KOPT-K1 (cell line): ENCODE measurements around the gene SH3BP5.

Source experiments
- H3K27ac ChIP-seq: fragments of 200-600 bp; sonication (generic); 2 replicates; pipeline ENCODE4 v1.5.1; 2016; ENCODE audit warnings: antibody characterized with exemption, mild to moderate bottlenecking, low read depth, low read length; ENCODE audit not compliant: poor library complexity, severe bottlenecking
- H3K36me3 ChIP-seq: fragments of 200-600 bp; sonication (generic); 2 replicates; pipeline ENCODE4 v1.5.1; 2017; ENCODE audit warnings: antibody characterized with exemption, mild to moderate bottlenecking, low read length, moderate library complexity; ENCODE audit not compliant: insufficient read depth
- H3K9me3 ChIP-seq: fragments of 200-600 bp; sonication (generic); 2 replicates; pipeline ENCODE4 v1.5.1; 2017; ENCODE audit warnings: antibody characterized with exemption, low read length, mild to moderate bottlenecking; ENCODE audit not compliant: insufficient read depth, poor library complexity, severe bottlenecking

The SH3BP5 gene

GRCh38 chr3:15287565-15288330 lies 44.6 kb downstream of the SH3BP5 start:
- Histone ChIP-seq H3K36me3 (no peaks in the 10 kb centered on the region), H3K9me3 (no peaks in the 10 kb centered on the region), H3K27ac (no peak overlapping the region)

- H3K9me3 ChIP-seq, result no peaks in the 10 kb centered on the region
- no peaks in the 10 kb centered on the region for H3K36me3 ChIP-seq
- no peak overlapping the region for H3K27ac ChIP-seq
Measured at GRCh38 chr3:15286022-15286421, 46.4 kb downstream of the SH3BP5 start.

- H3K27ac ChIP-seq, result no peak overlapping the region
- H3K9me3 ChIP-seq, result no peaks in the 10 kb centered on the region
- no peaks in the 10 kb centered on the region for H3K36me3 ChIP-seq
Measured at GRCh38 chr3:15284121-15284889, 48.1 kb downstream of the SH3BP5 start.

DNA sequence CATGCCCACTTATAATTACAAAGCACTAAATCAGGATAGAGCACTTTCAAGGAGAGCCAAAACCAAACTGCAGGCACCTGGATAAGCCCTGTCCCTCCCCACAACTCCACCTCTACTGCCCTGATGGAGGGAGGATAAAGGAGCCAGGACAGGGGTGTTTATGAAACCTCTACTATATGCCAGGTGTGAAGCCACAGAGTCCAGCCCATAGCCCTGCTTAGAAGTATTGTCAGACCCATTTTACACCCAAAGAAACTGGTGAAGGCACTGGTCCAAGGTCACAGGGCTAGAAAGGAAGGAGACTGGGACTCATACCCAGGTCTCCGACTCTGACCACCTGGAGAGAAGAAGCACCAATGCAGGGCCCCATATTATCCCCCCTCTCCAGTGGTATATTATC lies 48.7 kb downstream of the SH3BP5 start:
- no peaks in the 10 kb centered on the region for H3K36me3 ChIP-seq
- H3K9me3 ChIP-seq, result no peaks in the 10 kb centered on the region
- no peak overlapping the region for H3K27ac ChIP-seq

- Histone ChIP-seq H3K36me3 (no peaks in the 10 kb centered on the region), H3K9me3 (no peaks in the 10 kb centered on the region), H3K27ac (no peak overlapping the region)
Measured at GRCh38 chr3:15281817-15282216, 50.6 kb downstream of the SH3BP5 start.

- Histone ChIP-seq H3K9me3 (no peaks in the 10 kb centered on the region), H3K36me3 (no peaks in the 10 kb centered on the region), H3K27ac (no peak overlapping the region)
Measured at GRCh38 chr3:15280853-15281532, 51.4 kb downstream of the SH3BP5 start.

GRCh38 chr3:15279671-15280402 lies 52.5 kb downstream of the SH3BP5 start:
- Histone ChIP-seq H3K27ac (no peak overlapping the region), H3K36me3 (no peaks in the 10 kb centered on the region), H3K9me3 (no peaks in the 10 kb centered on the region)

DNA sequence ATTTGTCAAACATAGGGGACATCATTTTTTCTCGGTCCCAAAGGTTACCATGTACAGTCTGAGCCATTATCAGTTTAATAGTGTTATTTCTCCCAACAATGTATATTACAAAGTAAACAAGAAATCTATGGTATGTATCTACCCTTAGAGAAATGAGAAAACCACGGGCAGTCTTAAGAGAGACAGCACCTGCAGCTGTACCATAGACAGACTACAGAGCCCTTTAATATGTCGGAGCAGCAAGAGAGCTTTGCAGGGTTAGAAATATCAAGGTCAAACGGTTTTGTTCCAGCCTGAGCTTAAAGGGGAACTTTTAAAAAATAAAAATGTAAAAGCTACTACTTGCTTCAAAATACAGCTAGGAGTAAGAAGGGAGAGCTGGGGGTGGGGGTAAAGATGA lies 53.2 kb downstream of the SH3BP5 start:
- Histone ChIP-seq H3K36me3 (no peaks in the 10 kb centered on the region), H3K9me3 (no peaks in the 10 kb centered on the region), H3K27ac (no peak overlapping the region)

DNA sequence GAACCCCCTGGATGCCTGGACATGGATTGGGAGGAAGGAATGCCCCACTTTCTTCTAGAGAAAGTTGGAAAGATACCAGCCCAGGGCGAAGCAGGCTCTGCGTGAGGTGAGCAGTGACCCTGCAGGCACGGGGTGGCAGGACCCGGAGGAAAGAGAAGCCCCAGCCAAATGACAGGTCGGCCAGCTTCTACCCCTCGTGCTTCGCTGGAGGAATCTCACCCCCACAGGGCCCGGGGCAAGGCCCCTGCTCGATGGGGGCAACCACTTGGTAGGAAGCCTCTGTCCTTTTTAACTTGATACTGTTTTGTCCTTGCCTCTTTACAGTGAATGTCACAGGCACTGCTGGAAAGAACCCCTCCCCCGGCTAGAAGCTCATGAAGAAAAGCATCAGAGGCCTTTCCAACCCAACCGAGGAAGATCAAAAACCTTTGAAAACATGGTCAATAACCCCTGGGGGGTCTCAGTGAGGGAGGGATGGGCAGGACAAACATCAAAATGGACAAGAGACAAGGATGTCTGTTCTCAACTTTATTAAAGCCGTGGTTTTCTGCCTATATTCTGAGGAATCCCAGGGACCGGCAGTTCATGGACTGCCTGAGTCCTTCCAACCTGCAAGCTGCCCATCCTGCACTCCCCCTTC lies 54.4 kb downstream of the SH3BP5 start:
- Histone ChIP-seq H3K27ac (no peak overlapping the region), H3K9me3 (no peaks in the 10 kb centered on the region), H3K36me3 (no peaks in the 10 kb centered on the region)

DNA sequence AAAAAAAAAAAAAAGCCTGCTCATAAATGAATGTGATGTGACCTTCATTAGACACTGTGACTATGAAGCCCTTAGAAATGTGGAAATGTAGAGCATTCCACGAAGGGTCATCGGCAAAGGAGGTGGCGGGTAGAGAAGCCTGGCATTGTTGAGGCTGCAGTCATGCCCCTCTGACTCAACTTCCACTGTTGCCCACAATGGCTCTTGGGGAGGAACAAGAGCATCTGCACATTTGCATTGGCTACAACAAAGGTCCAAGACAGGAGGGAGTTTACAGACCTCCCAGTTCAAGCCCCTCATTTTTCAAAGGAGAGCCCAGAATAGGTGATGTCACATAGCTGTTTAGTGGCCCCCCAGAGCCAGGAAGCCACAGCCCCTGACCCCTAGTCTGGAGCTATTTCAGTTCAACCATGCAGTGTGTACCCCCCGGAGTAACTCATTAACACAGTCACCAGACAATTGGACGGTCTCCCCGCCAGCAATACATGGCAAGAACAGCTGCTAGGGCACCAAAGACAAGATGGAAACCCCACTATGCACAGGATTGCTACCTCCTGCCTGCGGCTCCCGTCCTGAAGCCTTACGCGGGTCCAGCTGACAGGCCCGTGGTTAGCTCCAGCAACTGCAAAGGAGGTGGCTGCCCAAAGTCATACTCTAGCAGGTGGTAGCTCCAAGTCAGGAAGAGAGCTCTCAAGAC lies 56.2 kb downstream of the SH3BP5 start:
- Histone ChIP-seq H3K36me3 (no peaks in the 10 kb centered on the region), H3K9me3 (no peaks in the 10 kb centered on the region), H3K27ac (no peak overlapping the region)

DNA sequence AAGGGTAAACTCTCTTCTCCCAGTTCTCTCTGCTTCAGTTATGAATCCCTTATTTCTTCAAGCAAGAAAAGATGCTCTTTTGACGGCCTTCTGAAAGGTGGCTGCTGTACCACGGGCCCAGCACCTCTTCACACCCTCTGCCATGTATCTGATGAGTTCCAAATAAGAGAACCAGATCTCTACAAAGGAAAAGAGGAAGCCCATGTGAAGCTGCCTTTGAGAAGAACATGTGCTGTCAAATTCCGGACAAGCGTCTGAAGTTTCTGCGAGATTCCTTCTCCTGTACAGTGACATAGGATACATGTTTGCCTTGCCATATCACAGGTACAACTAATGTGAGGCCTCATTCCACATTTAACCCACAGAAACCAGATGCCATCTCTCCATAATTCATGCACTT lies 59.2 kb downstream of the SH3BP5 start:
- Histone ChIP-seq H3K36me3 (no peaks in the 10 kb centered on the region), H3K27ac (no peak overlapping the region), H3K9me3 (no peaks in the 10 kb centered on the region)

GRCh38 chr3:15272426-15273196 lies 59.8 kb downstream of the SH3BP5 start:
- no peak overlapping the region for H3K27ac ChIP-seq

DNA sequence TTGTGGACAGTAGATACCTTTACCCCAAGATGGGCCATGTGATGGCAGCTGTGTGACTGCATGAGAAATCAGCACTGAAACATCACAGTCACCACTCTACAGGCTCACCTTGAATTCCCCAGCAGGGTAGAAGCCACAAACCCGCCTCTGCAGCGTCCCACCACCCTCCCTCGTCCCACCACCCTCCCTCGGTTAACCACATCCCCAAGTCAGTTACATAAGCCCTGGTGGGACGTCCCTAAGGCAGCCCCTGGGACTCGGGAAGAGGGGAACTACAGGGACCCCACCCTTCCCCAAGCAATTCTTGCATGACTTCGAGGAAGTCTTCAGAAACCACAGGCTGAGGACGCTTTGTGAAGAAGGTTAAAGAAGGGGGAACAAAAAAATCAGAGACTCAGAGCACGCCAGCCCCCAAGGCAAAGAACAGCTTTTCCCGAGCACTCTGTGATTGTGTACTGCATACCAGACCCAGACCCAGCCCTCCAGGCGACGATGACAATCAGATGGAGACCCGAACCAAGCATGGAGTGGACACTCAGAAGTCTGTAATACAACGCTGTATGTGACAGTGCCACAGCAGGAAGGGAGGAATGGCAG lies 60.5 kb downstream of the SH3BP5 start:
- H3K36me3 ChIP-seq, result no peaks in the 10 kb centered on the region
- H3K9me3 ChIP-seq, result no peaks in the 10 kb centered on the region
- H3K27ac ChIP-seq, result no peak overlapping the region

More at GRCh38 chr3:15272426-15273196, 59.8 kb downstream of the SH3BP5 start:
- Histone ChIP-seq H3K36me3 (no peaks in the 10 kb centered on the region), H3K9me3 (no peaks in the 10 kb centered on the region)
